ENCODE results near the gene ARHGDIA.

GRCh38 chr17:81846743-81847689, 24.1 kb downstream of the ARHGDIA start:
- TF ChIP-seq CTCF (IDR thresholded peaks at IDR 0.05) (no peak), POLR2A (IDR thresholded peaks at IDR 0.05) (peak; percentile 11)
